WERI-Rb-1 (cell line): ENCODE results near the gene MGLL.

Experiments
- DNase-seq: peaks from one replicate; pipeline ENCODE4 v3.0.0-alpha.2; 2020
- H3K27ac ChIP-seq: fragments of 250-450 bp; sonication (Bioruptor Pico); 2 replicates; pipeline ENCODE4 v1.5.1; 2020; ENCODE audit warnings: mild to moderate bottlenecking, moderate library complexity
- H3K27me3 ChIP-seq: fragments of 250-450 bp; sonication (Bioruptor Pico); 2 replicates; pipeline ENCODE4 v1.5.1; 2021; ENCODE audit warnings: mild to moderate bottlenecking, low read depth, moderate library complexity; ENCODE audit not compliant: insufficient read depth, severe bottlenecking
- H3K36me3 ChIP-seq: fragments of 250-450 bp; sonication (Bioruptor Pico); 2 replicates; pipeline ENCODE4 v1.5.1; 2020; ENCODE audit warnings: mild to moderate bottlenecking, moderate library complexity
- H3K4me3 ChIP-seq: 2 replicates; pipeline ENCODE4 v1.5.1; 2011; ENCODE audit warnings: low read depth, mild to moderate bottlenecking, control low read depth, low read length
- H3K9me3 ChIP-seq: fragments of 250-450 bp; sonication (Bioruptor Pico); 2 replicates; pipeline ENCODE4 v1.5.1; 2021; ENCODE audit warnings: mild to moderate bottlenecking, moderate library complexity; ENCODE audit not compliant: severe bottlenecking
- TF ChIP-seq, protein P1 (sequence below): IDR thresholded peaks from 2 replicates; pipeline ENCODE4 v1.5.1; 2011; ENCODE audit warnings: low read depth, mild to moderate bottlenecking, control low read depth, inconsistent platforms, low read length

Gene MGLL

DNA sequence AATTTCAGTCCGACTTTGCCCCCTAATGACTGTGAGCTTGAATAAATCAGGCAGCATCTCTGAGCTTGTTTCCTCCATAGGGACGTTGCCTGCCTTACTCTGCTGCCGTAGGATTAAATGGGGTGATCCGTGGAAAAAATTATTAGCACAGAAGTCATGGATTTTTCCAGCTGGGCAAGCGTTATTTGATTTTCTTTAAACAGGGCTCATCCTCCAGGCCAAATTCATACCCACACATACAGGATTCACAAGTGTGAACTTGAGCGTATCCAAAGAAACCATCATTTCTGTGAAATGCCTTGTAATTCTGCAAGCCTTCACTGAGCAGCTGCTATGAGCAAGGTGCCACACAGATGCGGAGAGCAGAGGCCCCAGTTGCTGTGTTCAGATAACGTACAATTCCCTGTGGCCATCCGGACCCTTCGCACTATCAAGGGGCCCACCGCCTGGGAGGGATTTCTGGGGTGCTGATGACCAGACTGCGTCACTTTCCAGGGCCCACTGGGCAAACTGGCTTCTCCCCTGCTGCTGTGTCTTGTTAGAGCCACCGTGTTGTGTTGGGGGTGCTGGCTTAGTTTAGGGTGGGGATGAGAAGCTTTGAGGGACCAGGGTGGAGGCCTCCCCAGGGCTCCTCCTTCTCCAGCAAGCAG, 61.4 kb downstream of the MGLL start:
- Histone ChIP-seq H3K36me3 (no peaks in the 10 kb centered on the region), H3K9me3 (no peaks in the 10 kb centered on the region), H3K27me3 (no peaks in the 10 kb centered on the region), H3K4me3 (no peak overlapping the region), H3K27ac (no peak overlapping the region)
- TF ChIP-seq, protein P1, sequence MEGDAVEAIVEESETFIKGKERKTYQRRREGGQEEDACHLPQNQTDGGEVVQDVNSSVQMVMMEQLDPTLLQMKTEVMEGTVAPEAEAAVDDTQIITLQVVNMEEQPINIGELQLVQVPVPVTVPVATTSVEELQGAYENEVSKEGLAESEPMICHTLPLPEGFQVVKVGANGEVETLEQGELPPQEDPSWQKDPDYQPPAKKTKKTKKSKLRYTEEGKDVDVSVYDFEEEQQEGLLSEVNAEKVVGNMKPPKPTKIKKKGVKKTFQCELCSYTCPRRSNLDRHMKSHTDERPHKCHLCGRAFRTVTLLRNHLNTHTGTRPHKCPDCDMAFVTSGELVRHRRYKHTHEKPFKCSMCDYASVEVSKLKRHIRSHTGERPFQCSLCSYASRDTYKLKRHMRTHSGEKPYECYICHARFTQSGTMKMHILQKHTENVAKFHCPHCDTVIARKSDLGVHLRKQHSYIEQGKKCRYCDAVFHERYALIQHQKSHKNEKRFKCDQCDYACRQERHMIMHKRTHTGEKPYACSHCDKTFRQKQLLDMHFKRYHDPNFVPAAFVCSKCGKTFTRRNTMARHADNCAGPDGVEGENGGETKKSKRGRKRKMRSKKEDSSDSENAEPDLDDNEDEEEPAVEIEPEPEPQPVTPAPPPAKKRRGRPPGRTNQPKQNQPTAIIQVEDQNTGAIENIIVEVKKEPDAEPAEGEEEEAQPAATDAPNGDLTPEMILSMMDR: no peak
- no peak for DNase-seq

DNA sequence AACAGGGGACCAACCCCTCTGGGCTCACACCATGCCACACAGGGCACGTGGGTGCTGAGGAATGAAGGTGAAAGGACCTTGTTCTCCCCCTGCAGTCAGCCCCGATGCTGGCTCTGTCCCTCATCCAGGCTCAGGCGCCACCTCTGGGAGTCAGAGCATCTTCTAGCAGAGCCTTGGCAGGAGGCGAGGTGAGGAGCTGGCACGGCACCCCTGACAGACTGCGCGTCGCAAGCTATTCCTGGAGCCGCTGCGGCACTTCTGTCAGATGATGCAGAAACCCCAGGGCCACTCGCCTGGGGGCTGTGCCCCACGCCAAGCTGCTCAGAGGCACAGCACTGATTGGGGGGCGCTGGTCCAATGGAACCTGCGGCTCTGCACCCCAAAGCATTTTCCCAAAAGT, 62.0 kb downstream of the MGLL start:
- H3K9me3 ChIP-seq: no peaks in the 10 kb centered on the region
- no peak for DNase-seq
- H3K27me3 ChIP-seq: no peaks in the 10 kb centered on the region
- no peak overlapping the region for H3K27ac ChIP-seq
- H3K4me3 ChIP-seq: no peak overlapping the region
- no peaks in the 10 kb centered on the region for H3K36me3 ChIP-seq
- TF ChIP-seq, protein P1: no peak

DNA sequence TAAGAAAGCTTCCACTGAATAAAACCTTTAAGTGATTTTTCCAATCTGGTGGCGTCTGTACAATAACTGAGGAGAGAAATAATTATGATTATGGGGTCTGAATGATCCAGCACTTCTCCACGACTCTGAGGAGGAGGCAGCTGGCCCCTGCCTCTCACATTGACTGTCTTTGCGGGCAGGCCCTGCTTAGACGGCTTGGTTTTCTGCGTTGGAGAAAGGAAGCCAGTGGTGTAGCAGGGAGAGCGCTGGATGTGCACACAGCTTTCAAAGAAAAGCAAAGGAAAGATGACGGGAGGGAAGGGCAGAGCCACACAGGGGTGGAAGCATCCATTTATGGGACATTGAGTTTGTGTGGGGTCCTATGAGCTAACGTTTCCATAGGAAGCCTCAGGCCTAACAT, 62.5 kb downstream of the MGLL start:
- Histone ChIP-seq H3K4me3 (no peak overlapping the region), H3K36me3 (no peaks in the 10 kb centered on the region), H3K27ac (no peak overlapping the region), H3K27me3 (no peaks in the 10 kb centered on the region), H3K9me3 (no peaks in the 10 kb centered on the region)
- TF ChIP-seq, protein P1: no peak
- no peak for DNase-seq

DNA sequence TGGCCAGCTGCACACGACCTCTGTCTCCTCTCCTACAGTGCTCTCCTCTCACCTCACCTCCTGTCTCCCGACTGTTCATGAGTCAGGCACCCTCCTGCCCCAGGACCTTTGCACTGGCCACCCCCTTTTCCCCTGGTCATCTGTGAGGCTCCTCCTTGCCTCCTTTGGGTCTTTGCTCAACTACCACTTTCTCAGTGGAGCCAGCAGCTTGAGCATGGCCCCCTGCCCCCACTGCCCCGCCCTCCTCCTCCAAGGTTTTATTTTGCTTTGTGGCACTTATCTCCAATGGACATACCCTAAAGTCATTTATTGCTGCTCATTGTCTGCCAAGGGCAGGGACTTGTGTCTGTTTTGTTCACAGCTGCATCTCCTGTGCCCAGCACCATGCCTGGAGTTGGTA, 64.3 kb downstream of the MGLL start:
- DNase-seq: no peak
- H3K9me3 ChIP-seq: no peaks in the 10 kb centered on the region
- no peaks in the 10 kb centered on the region for H3K36me3 ChIP-seq
- TF ChIP-seq, protein P1: no peak
- no peak overlapping the region for H3K4me3 ChIP-seq
- no peak overlapping the region for H3K27ac ChIP-seq
- no peaks in the 10 kb centered on the region for H3K27me3 ChIP-seq

DNA sequence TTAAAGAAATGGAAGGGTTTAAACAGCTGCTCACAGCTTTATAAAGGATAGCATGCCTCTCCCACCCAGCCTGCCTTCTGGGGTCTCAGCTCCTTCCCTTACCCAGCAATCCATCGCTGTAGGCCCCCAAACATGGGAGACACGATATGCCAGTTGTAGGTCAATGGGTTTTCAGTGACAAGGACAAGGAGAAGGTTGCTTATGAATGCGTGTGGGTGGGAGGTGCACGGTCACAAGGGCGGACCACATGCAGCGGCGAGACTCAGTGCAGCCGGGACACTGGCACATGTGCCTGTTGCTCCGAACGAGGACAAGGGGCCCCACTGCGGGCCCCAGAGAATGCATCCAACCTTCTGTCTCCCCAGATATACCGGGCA, 67.0 kb downstream of the MGLL start:
- TF ChIP-seq, protein P1: no peak
- H3K27me3 ChIP-seq: no peaks in the 10 kb centered on the region
- H3K36me3 ChIP-seq: no peaks in the 10 kb centered on the region
- no peak overlapping the region for H3K4me3 ChIP-seq
- no peak for DNase-seq
- H3K27ac ChIP-seq: no peak overlapping the region
- H3K9me3 ChIP-seq: no peaks in the 10 kb centered on the region
